NCI-H1930 (cell line): ENCODE results near the gene LHFPL2.
"Not testable (repeated sequence)": the region's sequence is repeated elsewhere in the genome, so short reads cannot be mapped to it uniquely, and the experiment has no call there.

Experiments used
- DNase-seq, 2 experiments: peaks; one replicate each; lab custom pipeline; 2025; lab: John Stamatoyannopoulos, UW

LHFPL2 gene

DNA sequence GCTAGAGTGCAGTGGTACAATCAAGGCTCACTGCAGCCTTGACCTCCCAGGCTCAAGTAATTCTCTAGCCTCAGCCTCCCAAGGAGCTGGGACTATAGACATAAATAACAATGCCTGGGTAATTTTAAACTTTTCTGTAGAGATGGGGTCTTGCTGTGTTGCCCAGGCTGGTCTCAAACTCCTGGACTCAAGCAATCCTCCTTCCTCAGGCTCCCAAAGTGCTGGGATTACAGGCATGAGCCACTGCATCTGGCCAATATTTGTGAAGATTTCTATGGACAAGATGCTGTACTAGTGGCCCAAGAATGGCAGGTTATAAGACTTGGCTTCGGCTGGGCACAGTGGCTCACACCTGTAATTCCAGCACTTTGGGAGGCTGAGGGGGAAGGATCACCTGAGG is 18.4 kb upstream of the LHFPL2 start:
- not testable (repeated sequence) for DNase-seq

DNA sequence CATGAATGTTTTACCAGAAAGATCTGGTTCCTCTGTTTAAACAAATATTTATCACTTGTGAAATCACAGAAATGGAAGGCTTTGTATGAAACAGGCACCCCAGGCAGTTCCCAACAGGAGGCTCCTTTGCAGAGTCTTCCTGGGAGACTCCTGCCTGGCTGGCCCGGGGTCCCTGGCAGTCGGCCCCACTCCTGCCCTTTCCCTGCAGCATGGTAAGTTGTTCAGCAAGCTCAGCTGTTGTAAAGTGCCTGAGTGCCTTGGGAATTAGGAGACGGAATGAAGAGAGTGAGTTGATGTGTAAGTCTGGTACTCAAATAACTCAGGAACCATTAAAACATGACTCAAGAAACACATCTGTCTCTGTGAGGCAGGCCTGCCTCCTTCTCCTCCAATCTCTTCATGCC is 17.5 kb upstream of the LHFPL2 start:
- DNase-seq: no peak

DNA sequence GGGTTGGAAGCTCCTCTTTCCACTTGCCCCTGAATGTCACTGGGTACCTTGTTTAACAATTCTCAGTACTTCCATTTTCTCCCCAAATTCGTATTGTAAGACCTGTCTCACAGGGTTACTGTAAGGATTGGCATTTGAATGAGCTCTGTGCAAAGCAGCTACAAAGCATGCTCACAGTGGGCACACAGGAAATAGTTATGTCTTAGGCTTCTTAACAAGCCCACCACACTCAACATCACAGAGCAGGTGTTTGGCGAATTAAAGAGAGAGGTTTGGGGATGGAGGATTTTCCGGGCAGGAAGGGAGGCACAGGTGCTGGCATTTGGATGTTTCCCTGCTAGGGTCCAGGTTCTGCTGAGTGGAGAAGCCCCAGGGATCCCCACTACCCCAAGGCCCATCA is 17.0 kb upstream of the LHFPL2 start:
- DNase-seq: no peak

DNA sequence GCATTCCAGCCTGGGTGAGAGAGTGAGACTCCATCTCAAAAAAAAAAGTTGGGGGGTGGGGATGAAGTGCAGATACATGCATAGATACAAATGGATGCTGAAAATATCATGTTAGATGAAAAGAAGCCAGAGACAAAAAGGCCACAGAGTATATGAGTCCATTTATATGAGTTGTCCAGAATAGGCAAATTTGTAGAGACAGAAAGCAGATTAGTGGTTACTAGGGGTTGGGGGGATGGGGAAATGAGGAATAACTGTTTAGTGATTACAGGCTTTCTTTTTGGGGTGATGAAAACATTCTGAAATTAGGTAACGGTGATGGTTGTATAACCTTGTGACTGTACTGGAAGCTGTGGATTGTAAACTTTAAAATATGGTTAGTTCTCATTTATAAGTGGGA is 13.8 kb upstream of the LHFPL2 start:
- no peak for DNase-seq

DNA sequence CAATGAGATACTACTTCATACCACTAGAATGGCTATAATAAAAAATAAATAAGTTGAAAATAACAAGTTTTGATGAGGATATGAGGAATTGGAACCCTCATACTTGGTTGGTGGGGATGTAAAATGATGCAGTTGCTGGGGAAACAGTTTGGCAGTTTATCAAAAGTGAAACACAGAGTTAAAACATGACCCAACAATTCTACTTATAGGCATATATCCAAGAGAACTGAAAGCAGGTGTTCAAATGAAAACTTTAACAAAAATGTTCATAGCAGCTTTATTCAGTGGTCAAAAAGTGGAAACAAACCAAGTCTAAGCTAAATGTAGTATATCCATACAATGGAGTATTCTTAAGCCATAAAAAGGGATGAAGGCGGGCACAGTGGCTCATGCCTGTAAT is 13.1 kb upstream of the LHFPL2 start:
- no peak for DNase-seq

- no peak for DNase-seq
These were observed 12.5 kb upstream of the LHFPL2 start for GRCh38 chr5:78661044-78661443.

DNA sequence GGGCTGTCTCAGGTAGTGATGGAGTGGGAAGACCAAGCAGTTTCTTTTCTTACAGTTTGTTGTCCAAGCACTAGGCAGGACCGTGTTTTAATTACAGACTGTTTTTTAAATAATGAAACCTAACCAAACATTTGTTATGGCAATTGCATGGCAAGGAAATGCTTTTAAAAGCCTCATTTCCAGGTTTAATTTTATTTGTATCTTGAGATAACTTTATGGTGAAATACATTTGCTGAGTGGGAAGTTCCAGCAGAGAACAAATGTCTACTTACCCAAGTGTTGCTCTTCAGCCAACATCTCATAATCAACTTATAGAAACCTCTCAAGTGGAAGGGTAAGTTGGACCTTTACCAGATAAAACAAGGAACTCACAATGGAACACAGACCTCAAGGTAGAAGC is 11.8 kb upstream of the LHFPL2 start:
- no peak for DNase-seq

DNA sequence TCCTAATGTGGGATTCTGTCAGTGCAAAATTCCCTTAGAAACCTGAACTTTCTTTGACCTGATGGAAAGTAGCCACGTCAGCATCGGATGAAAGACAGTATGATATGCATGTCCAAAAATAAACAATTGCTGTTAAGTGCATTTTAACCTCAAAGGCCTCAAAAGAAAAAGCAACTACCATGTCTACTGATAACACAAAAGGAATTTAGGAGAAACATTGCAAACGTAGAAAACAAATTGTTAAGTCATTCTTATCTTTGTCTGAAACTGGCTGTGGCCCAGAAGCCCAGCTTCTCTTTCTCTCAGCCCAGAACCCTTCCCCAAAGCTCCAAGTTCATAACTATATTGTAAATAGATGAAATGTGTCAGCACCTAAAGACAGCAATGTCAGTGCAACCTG is 11.1 kb upstream of the LHFPL2 start:
- no peak for DNase-seq

DNA sequence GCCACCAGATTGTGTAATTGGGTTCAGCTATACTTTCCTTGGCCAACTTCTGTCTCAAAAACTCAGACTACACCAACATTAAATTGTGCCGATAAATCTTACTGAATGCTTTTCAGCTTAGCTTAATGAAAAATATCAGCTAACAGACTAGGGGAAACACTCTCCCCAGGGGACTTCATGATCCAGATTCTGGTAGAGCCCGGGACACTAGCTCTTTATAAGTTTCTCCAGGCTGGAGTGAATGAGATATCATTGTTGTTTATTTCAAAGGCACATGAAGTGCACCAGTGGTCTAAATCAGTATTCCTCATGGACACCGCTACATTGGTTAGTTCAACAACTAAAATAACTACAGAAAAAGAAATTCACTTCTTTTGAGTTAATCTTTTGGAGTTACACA is 10.5 kb upstream of the LHFPL2 start:
- no peak for DNase-seq

- no peak for DNase-seq
These were observed 8.6 kb upstream of the LHFPL2 start for GRCh38 chr5:78657201-78657600.

DNA sequence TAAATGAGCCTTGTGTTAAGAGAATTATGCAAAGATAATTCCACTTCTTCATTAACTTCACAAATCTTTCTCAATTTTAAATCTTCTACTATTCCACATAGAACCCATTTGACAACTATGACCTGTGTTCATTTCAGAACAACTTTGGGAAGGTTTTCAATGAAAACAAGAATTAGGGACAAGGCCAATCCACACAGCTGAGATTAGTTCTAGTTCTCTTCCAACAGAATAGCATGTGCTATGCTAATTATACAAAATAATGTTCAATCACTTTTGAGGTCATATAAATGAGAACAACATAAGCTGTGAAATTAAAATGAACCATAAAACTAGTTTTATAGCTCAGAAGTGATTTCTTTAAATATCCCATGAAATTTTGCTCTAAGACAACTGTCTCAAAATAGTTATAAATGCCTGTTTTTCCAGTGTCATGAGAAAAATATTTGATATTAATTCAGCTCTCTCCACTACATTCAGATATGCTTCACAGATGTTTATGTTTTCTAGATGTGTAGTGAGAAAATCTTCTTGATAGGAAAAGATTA is 7.2 kb upstream of the LHFPL2 start:
- DNase-seq: no peak

- no peak for DNase-seq
These were observed 5.8 kb upstream of the LHFPL2 start for GRCh38 chr5:78654386-78654785.

- no peak for DNase-seq
These were observed 5.3 kb upstream of the LHFPL2 start for GRCh38 chr5:78653681-78654366.

DNA sequence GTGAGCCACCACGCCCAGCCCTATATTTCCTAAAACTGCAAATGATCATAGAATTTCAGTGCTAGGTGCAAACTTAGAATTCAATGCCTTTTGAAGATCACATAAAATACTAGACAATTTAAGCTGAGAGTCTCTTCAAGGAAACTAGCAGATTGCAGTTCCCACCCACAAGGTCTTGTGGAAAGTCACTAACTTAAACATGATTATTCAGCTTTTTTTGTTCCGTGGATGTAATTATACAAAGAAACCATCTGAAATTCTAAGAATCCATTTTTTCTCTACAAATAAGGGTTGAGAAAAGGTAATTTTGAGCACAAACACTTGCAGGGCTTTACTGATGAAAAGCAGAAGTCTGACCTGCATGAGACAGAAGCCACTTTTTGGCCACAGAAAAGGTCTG is 4.5 kb upstream of the LHFPL2 start:
- no peak for DNase-seq

DNA sequence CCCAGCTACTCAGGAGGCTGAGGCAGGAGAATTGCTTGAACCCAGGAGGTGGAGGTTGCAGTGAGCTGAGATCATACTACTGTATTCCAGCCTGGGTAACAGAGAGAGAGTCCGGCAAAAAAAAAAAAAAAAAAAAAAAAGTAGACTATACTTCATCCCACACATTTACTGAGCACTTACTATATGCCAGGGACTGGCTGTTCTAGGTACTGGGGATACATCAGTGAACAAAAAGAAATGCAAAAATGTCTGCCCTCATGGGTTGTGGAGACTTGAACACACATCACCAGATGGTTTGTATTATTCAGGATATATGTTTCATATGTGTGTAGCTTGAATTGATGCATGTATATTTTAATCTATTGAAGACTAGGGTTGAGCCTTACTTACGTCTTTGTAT is 2.9 kb upstream of the LHFPL2 start:
- DNase-seq: no peak

DNA sequence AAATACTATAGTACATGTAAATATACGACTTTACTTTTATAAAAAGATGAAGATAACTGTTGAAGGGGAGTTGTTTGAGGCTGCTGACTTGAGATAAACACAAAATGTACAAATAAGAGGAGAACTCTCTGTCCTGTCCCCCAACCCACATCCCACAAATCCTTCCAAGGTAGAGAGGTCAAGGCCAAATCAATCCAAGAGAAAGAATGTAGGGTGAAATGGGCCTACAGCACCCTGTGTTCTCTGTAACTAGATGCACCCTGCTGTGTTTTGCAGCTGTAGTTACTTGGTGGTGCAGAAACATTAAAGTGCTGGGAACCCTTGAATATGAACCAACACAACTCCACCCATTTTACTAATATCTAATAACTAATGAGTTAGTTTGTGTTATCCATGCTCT is 2.0 kb upstream of the LHFPL2 start:
- DNase-seq: no peak

DNA sequence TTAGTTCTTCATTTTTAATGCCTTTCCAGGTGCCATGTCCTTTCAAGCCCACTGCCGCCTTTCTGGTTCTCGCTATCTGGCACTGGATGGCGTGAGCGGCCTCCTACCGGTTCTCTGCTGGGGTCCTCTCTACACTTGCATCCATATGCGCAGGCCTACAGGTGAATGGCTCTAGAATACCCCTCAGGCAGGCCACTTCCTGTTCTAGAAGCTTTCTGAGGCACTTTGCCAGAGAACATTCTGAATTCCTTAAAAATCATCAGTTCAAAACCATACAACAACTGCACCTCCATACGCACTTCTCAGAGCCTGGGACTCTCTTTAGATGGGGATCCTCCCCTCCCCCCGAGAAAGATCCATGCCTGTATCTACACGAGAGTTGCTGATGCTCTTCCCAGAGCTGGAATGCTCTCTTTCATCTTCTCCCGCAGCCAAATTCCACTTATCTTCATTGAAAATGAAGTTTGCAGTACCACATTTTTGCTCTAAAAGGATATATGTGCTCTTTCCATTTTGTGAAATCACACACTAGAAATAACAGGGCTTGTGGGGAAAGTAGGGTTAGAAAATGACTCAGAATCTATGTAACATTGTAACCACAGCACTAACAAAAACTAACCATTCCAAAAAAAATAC is 1.4 kb upstream of the LHFPL2 start:
- DNase-seq: no peak

DNA sequence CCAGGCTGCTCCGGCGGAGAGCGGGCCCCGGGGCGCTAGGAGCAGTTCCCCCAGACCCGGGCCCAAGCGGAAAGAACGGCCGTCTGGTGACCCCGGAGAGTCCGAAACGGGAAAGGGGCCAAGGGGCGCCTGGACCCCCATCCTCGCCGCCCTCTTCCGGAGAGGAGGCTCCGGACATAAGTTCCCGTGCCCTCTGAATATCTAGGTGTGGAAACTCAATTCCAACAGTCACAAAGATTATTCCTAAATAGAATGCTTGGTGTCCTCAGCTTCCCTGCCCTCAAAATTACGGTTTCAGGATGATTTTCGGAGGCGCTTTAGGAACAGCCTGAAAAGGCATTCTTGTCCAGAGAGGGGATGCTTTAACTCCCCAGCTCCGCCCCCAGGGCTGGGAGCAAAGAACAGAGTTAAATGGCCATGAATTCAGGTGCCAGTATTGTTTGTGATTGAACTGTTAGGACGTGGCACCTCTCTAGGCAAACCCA is 681 bp upstream of the LHFPL2 start:
- DNase-seq: no peak

DNA sequence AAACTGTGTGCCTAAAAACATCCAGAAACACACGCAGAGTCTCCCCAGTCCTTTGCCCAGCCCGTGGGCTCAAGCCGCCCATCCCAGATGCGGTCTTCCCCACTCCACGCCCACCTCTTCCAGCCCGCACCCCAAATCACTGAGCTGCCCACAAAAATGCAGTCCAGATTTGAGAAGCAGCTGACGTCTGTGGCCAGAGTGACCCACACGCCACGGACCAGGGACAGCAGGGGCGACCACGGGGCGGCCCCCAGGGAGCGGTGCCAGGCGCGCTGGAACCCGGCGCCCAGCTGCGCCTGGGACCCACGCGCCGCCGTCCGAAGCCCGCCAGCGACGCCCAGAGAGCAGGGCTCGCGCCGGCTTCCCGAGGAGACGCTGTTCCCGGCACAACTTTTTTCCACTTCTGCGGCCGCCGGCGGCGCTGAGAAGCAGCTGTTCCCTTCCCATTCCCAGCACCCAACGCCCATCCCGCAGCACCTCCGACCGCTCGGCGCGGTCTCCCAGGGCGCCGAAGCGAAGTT is 674 bp downstream of the LHFPL2 start:
- DNase-seq: peak; percentile 13 to 34

- DNase-seq: no peak
These were observed 1.2 kb downstream of the LHFPL2 start for GRCh38 chr5:78647351-78647818.

DNA sequence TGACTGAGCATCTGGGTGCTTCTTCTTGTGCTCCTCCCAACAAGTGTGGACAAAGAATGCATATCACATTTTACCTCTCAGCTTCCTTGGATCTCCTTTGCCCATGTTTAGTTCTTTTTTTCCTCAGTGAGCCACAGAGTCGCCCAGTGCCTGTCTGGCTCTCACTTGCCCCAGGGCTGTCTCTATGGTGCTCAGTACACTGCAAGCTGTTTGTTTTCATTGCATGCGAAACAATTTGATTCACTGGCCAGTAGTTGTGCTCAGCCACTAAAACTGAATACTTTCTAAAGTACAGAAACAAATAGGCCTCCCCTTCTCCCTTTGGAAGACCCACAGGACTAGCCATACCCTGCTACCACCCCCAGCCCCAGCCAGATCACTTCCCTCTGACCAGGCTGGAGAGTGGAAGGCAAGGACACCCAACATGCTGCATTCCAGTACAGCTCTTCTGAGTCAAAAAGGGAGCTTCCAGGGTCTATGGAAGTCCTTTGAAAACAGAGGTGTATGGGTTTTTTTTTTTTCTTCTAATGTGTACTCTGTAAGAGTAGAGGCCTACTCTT is 3.8 kb downstream of the LHFPL2 start:
- no peak for DNase-seq

DNA sequence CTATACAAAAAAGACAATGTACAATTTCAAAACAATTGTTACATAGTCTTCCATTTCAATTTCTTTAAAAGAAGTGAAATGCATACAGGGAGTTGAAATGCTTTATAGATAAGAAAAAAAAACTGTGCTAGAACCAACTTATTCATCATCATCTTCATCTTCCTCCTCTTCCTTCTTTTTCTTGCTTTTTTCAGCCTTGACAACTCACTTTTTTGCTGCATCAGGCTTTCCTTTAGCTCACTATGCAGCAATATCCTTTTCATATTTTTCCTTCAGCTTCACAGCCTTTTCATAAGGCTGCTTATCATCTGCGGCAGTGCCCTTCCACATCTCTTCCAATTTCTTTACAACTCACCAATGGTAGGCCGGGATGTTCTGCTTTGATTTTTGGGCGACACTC is 4.4 kb downstream of the LHFPL2 start:
- DNase-seq: no peak

DNA sequence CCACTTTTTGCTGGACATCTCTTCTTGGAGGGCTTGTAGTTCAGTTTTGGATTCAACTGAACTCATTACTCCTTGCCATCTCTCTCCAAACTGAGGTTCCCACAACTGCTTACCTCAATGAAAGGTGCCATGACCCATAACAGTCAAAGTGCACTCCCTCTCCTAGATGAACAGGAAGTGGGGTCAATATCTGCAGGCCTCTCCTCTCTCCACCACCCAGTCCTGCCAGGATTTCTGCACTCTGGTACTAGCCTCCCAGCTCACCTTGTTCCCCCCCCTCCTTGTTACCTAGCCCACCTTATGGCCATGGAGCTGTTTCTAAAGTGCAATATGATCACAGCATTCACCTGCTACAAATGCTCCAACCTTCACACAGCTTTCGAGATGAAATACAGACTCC is 5.9 kb downstream of the LHFPL2 start:
- no peak for DNase-seq
